CD14-positive monocyte (primary cell): Measurements from ENCODE around the gene ITGA5. TPM values are rescaled to one million over a fixed set of nuclear protein-coding genes. Genes with fewer than 3 reads are reported as not detected.

Experiments used
- DNase-seq, 3 donors: peaks; one replicate each; pipeline ENCODE4 v3.0.0-alpha.2; 2011 to 2022
- H2AFZ ChIP-seq: 2 replicates; pipeline ENCODE4 v1.6.0; 2012; ENCODE audit warnings: mild to moderate bottlenecking, low read depth, low read length, inconsistent platforms; ENCODE audit not compliant: insufficient read depth, poor library complexity, severe bottlenecking
- H3K27ac ChIP-seq, 2 donors: 1 replicate in 1 of 2; 2 replicates in 1 of 2; pipeline ENCODE4 v1.5.1; 2012 to 2013; ENCODE audit warnings: low read length in 2 of 2, control low read depth in 1 of 2, inconsistent platforms in 1 of 2, low read depth in 1 of 2, mild to moderate bottlenecking in 1 of 2
- H3K27me3 ChIP-seq, 2 donors: one replicate each; pipeline versions ENCODE4 v1.6.0 to v1.6.1; 2011 to 2013; ENCODE audit warnings: low read length in 2 of 2; ENCODE audit not compliant: control insufficient read depth in 2 of 2, insufficient read depth in 2 of 2
- H3K36me3 ChIP-seq, 2 donors: replicated peaks in 1 of 2; 1 replicate in 1 of 2; 2 replicates in 1 of 2; pipeline versions ENCODE4 v1.5.1 to v1.6.1; 2012 to 2013; ENCODE audit warnings: low read length in 2 of 2, control low read depth in 1 of 2, inconsistent platforms in 1 of 2, mild to moderate bottlenecking in 1 of 2; ENCODE audit not compliant: insufficient read depth in 2 of 2, control insufficient read depth in 1 of 2
- H3K4me1 ChIP-seq, 2 donors: 1 replicate in 1 of 2; 2 replicates in 1 of 2; pipeline versions ENCODE4 v1.5.1 to v1.6.1; 2012 to 2013; ENCODE audit warnings: low read length in 2 of 2, control low read depth in 1 of 2, inconsistent platforms in 1 of 2, mild to moderate bottlenecking in 1 of 2, moderate library complexity in 1 of 2; ENCODE audit not compliant: insufficient read depth in 2 of 2, control insufficient read depth in 1 of 2
- H3K4me2 ChIP-seq: replicated peaks from 2 replicates; pipeline ENCODE3; 2012; ENCODE audit warnings: low read length, moderate library complexity, mild to moderate bottlenecking; ENCODE audit not compliant: poor library complexity, severe bottlenecking; ENCODE audit errors: extremely low read depth
- H3K4me3 ChIP-seq, 3 experiments: fragments of 200-600 bp in 1 of 3; sonication (generic) in 1 of 3; replicated peaks in 1 of 3; 1 replicate in 2 of 3; 2 replicates in 1 of 3; pipeline ENCODE4 v1.5.1; 2011 to 2013; ENCODE audit warnings: low read length in 3 of 3, mild to moderate bottlenecking in 3 of 3, control low read depth in 2 of 3, low read depth in 2 of 3, inconsistent platforms in 1 of 3, moderate library complexity in 1 of 3
- H3K79me2 ChIP-seq: 2 replicates; pipeline ENCODE4 v1.6.0; 2012; ENCODE audit warnings: mild to moderate bottlenecking, control low read depth, inconsistent platforms, low read length, moderate library complexity; ENCODE audit not compliant: insufficient read depth
- H3K9ac ChIP-seq: 2 replicates; pipeline ENCODE4 v1.6.0; 2017; ENCODE audit warnings: low read length, mild to moderate bottlenecking; ENCODE audit not compliant: insufficient read depth, poor library complexity, severe bottlenecking
- H3K9me3 ChIP-seq, 2 donors: replicated peaks in 1 of 2; 1 replicate in 1 of 2; 2 replicates in 1 of 2; pipeline versions ENCODE4 v1.5.1 to v1.6.1; 2012 to 2013; ENCODE audit warnings: low read length in 2 of 2, control low read depth in 1 of 2; ENCODE audit not compliant: control insufficient read depth in 1 of 2, insufficient read depth in 1 of 2
- H4K20me1 ChIP-seq: 2 replicates; pipeline ENCODE4 v1.6.0; 2012; ENCODE audit warnings: mild to moderate bottlenecking, low read length, control low read depth, moderate library complexity; ENCODE audit not compliant: insufficient read depth
- H3K27ac Mint-ChIP-seq, 7 donors: one replicate each; pipeline ENCODE4 v1.8.0; 2020; ENCODE audit warnings: mild to moderate bottlenecking in 7 of 7, mixed read lengths in 7 of 7, moderate library complexity in 6 of 7, inconsistent platforms in 2 of 7
- H3K27me3 Mint-ChIP-seq, 3 donors: one replicate each; pipeline ENCODE4 v1.8.0; 2021 to 2022; ENCODE audit warnings: low read depth in 3 of 3, mild to moderate bottlenecking in 3 of 3, mixed read lengths in 3 of 3, moderate library complexity in 3 of 3, inconsistent platforms in 1 of 3
- H3K36me3 Mint-ChIP-seq, 2 donors: one replicate each; pipeline ENCODE4 v1.8.0; 2020; ENCODE audit warnings: mixed read lengths in 2 of 2, inconsistent platforms in 1 of 2, mild to moderate bottlenecking in 1 of 2
- H3K4me1 Mint-ChIP-seq: one replicate; pipeline ENCODE4 v1.8.0; 2020; ENCODE audit warnings: mild to moderate bottlenecking, mixed read lengths
- H3K4me3 Mint-ChIP-seq, 2 donors: one replicate each; pipeline ENCODE4 v1.8.0; 2020; ENCODE audit warnings: mild to moderate bottlenecking in 2 of 2, mixed read lengths in 2 of 2, moderate library complexity in 1 of 2
- H3K9me3 Mint-ChIP-seq, 7 donors: one replicate each; pipeline ENCODE4 v1.8.0; 2020 to 2022; ENCODE audit warnings: mixed read lengths in 7 of 7, mild to moderate bottlenecking in 6 of 7, moderate library complexity in 6 of 7, inconsistent platforms in 2 of 7
- WGBS: methylation state at CpG from one replicate; pipeline ENCODE4 v1.1.5; 2013; ENCODE audit warnings: missing lambda C conversion rate; ENCODE audit not compliant: insufficient coverage; 5-methylcytosine and 5-hydroxymethylcytosine counted together
- intact Hi-C, 2 donors: fragments of 100-400 bp; cut with micrococcal nuclease; formaldehyde crosslinking; loops; one replicate each; pipeline versions ENCODE4 v1.15.0 to v1.15.1; 2023
- polyA plus RNA-seq, 3 donors: library from polyadenylated mRNA; depleted of rRNA in 1 of 3; unstranded in 2 of 3; stranded (reverse) in 1 of 3; fragments of 300-500 nt in 2 of 3; fragments of >200 nt in 1 of 3; fragmentation: Illumina TruSeq in 2 of 3; gene quantifications; 1 replicate in 2 of 3; 2 replicates in 1 of 3; pipeline ENCODE4 v1.2.3, GENCODE V29; 2012 to 2021
- TF ChIP-seq, protein P1 (sequence below): fragments of 200-600 bp; IDR thresholded peaks from one replicate; pipeline ENCODE4 v1.8.0; 2022; ENCODE audit warnings: antibody characterized with exemption, mild to moderate bottlenecking

Gene ITGA5
- polyA plus RNA-seq, 3 donors, result 85.5 to 142 (median 99.4) TPM

DNA sequence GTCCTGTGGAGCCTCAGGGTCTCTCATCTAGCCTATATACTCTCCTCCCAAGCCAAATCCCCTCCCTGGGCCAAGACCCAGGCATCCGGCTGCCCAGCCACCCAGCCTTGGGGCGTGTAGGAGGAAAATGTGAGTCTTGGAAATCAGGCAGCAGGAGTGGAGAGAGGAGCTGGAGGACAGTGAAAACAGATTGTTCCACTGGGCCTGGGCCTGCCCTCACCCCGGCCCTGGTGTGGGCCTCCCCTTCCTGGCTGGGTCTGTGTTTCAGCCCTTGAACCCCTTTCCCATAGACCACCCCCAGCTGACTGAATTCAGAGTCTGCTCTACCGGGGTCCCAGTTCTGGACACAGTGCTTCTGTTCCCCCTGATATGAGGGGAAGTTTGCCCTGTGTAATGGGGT lies 6.7 kb downstream of the ITGA5 start:
- no CpG with 5 or more reads among the region's 4 CpGs for WGBS
- H4K20me1 ChIP-seq, result peaks cover 52% of the 10 kb centered on the region
- Mint-ChIP-seq H3K4me3 (peak overlapping the region; percentile 77 to 90), H3K27ac (peak overlapping the region; percentile 95 to 99 (median 99)), H3K27me3 (peaks cover 0 to 2% (median 0%) of the 10 kb centered on the region in 3 donors), H3K4me1 (peaks cover 92% of the 10 kb centered on the region), H3K9me3 (peaks cover 0 to 3% (median 0%) of the 10 kb centered on the region in 7 donors), H3K36me3 (peaks cover 32 to 60% of the 10 kb centered on the region in 2 donors)
- H3K4me1 ChIP-seq, result peaks cover 98% of the 10 kb centered on the region in 2 donors
- DNase-seq, result no peak
- H3K27ac ChIP-seq, result peak overlapping the region; percentile 99 to 100
- peak overlapping the region; percentile 84 for H3K9ac ChIP-seq
- H2AFZ ChIP-seq, result no peak overlapping the region
- H3K4me3 ChIP-seq, result peak overlapping the region; percentile 35 to 75 (median 42)
- no peaks in the 10 kb centered on the region for H3K9me3 ChIP-seq
- TF ChIP-seq, protein P1, sequence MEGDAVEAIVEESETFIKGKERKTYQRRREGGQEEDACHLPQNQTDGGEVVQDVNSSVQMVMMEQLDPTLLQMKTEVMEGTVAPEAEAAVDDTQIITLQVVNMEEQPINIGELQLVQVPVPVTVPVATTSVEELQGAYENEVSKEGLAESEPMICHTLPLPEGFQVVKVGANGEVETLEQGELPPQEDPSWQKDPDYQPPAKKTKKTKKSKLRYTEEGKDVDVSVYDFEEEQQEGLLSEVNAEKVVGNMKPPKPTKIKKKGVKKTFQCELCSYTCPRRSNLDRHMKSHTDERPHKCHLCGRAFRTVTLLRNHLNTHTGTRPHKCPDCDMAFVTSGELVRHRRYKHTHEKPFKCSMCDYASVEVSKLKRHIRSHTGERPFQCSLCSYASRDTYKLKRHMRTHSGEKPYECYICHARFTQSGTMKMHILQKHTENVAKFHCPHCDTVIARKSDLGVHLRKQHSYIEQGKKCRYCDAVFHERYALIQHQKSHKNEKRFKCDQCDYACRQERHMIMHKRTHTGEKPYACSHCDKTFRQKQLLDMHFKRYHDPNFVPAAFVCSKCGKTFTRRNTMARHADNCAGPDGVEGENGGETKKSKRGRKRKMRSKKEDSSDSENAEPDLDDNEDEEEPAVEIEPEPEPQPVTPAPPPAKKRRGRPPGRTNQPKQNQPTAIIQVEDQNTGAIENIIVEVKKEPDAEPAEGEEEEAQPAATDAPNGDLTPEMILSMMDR, result no peak
- peaks cover 87% of the 10 kb centered on the region for H3K79me2 ChIP-seq
- H3K27me3 ChIP-seq, result no peaks in the 10 kb centered on the region
- peak overlapping the region; percentile 97 for H3K4me2 ChIP-seq
- intact Hi-C loops, result no loop called here
- H3K36me3 ChIP-seq, result peaks cover 21 to 34% of the 10 kb centered on the region in 2 donors

DNA sequence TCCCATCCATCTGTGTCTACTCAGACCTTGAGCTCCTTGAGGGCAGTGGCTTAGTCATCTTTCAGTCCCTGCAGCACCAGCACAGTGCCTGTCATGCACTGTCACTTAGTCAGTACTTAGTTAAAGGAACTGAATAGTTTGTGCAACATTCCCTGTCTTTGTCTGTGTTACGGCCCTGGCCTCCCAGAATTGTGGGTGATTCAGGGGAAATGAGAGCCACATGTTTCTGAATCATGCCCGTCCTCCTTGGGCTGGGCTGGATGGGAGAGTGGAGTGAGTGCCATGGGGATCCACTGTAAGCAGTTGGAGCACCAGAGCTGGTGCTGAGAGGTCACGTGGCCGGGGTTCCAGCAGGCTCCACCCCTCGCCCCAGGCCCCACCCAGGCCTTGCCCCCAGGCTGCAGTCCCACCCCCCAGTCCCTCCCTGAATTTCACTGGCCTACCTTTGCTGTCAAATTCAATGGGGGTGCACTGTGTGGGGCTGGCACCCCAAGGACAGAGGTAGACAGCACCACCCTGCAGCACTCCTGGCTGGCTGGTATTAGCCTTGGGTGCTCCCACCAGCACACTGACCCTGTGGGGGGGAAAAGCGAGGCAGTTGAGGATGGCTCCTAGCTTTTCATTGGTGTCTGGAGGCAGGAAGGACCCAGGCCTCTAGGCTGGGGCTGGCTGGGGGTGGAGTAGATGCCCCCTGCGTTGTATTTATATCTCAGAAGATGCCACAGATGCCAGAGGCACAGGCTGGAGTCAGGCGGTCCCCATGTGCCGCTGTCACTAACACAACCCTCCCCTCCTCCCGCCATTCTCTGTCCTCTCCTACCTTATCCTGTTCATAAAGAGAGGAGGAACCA lies 7.5 kb downstream of the ITGA5 start:
- Histone ChIP-seq H3K9ac (peak overlapping the region; percentile 84), H3K36me3 (peaks cover 28 to 41% of the 10 kb centered on the region in 2 donors), H2AFZ (no peak overlapping the region), H3K4me2 (peak overlapping the region; percentile 97), H3K27ac (peak overlapping the region; percentile 99 to 100), H4K20me1 (peaks cover 54% of the 10 kb centered on the region), H3K79me2 (peaks cover 87% of the 10 kb centered on the region), H3K27me3 (no peaks in the 10 kb centered on the region), H3K9me3 (no peaks in the 10 kb centered on the region), H3K4me1 (peaks cover 95 to 98% of the 10 kb centered on the region in 2 donors), H3K4me3 (peak overlapping the region in 1 of 3 experiments; percentile 75)
- peak; percentile 99 to 100 (median 99) for DNase-seq
- H3K4me1 Mint-ChIP-seq, result peaks cover 93% of the 10 kb centered on the region
- peak overlapping the region; percentile 95 to 99 (median 99) for H3K27ac Mint-ChIP-seq
- TF ChIP-seq, protein P1, result no peak
- intact Hi-C loops, result no loop called here
- H3K9me3 Mint-ChIP-seq, result peaks cover 0 to 3% (median 0%) of the 10 kb centered on the region in 7 donors
- peaks cover 39 to 67% of the 10 kb centered on the region in 2 donors for H3K36me3 Mint-ChIP-seq
- peak overlapping the region; percentile 77 to 90 for H3K4me3 Mint-ChIP-seq
- WGBS, result 0% methylated on average over 1 of the region's 10 CpGs
- H3K27me3 Mint-ChIP-seq, result peaks cover 0 to 2% (median 0%) of the 10 kb centered on the region in 3 donors
